Endothelial cell (in vitro differentiated cells): ENCODE results near the gene ADAMTS2. TPM values are rescaled to one million over a fixed set of nuclear protein-coding genes. Genes with fewer than 3 reads are reported as not detected.

Experiments used
- DNase-seq: peaks from one replicate; pipeline ENCODE4 v3.0.0; 2021; ENCODE audit warnings: low spot score
- H3K27ac Mint-ChIP-seq: one replicate; pipeline ENCODE4 v1.8.0; 2021; ENCODE audit warnings: mixed read lengths, inconsistent platforms; ENCODE audit not compliant: unreplicated experiment
- H3K27me3 Mint-ChIP-seq: one replicate; pipeline ENCODE4 v1.8.0; 2021; ENCODE audit warnings: mild to moderate bottlenecking, moderate library complexity, mixed read lengths, inconsistent platforms; ENCODE audit not compliant: unreplicated experiment
- H3K36me3 Mint-ChIP-seq: one replicate; pipeline ENCODE4 v1.8.0; 2021; ENCODE audit warnings: mild to moderate bottlenecking, low read depth, mixed read lengths, inconsistent platforms; ENCODE audit not compliant: unreplicated experiment
- H3K4me1 Mint-ChIP-seq: one replicate; pipeline ENCODE4 v1.8.0; 2021; ENCODE audit warnings: mild to moderate bottlenecking, mixed read lengths, inconsistent platforms; ENCODE audit not compliant: unreplicated experiment
- H3K4me3 Mint-ChIP-seq: one replicate; pipeline ENCODE4 v1.8.0; 2021; ENCODE audit warnings: mild to moderate bottlenecking, mixed read lengths, inconsistent platforms; ENCODE audit not compliant: unreplicated experiment
- H3K9me3 Mint-ChIP-seq: one replicate; pipeline ENCODE4 v1.8.0; 2021; ENCODE audit warnings: mixed read lengths, inconsistent platforms; ENCODE audit not compliant: unreplicated experiment
- CTCF ChIP-seq: fragments of 200-600 bp; sonication (generic); IDR thresholded peaks from one replicate; pipeline ENCODE4 v1.5.0; 2021; ENCODE audit warnings: antibody characterized with exemption; ENCODE audit not compliant: unreplicated experiment
- total RNA-seq: library from RNA; stranded (reverse); fragmentation: NEBNext Ultra II Directional; extraction: Animal tissue kit (Norgen Biotek cat#: 25700); gene quantifications from one replicate; pipeline ENCODE4 v1.2.1, GENCODE V29; 2021; ENCODE audit not compliant: unreplicated experiment

The ADAMTS2 gene
- total RNA-seq, 1 donor from 2014 or later: 1.5 TPM

- Mint-ChIP-seq H3K27me3 (peaks cover 3% of the 10 kb centered on the region), H3K36me3 (no peaks in the 10 kb centered on the region), H3K9me3 (no peaks in the 10 kb centered on the region), H3K27ac (no peak overlapping the region), H3K4me1 (peaks cover 3% of the 10 kb centered on the region), H3K4me3 (no peak overlapping the region)
- TF ChIP-seq CTCF: no peak
- no peak for DNase-seq
These were observed 162.7 kb downstream of the ADAMTS2 start for GRCh38 chr5:179182601-179183000.

DNA sequence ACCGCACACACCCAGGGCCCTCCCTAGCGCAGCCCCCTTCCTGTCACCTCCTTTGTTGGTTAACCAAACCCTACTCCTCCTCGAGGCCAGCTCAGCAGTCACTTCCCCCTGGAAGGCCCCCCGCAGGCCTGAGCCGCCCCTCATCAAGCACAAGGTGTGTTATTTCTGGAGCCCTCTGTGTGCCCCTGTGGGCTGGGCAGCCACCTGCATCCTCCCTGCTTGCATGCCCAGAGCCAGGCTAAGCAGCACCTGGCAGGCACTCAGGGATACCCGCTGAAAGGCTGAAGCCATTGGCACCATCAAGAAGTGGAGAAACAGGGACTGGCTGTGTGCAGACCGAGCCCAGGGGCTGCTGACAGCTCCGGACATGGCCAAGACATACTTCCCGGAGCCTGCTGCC is 163.3 kb downstream of the ADAMTS2 start:
- H3K36me3 Mint-ChIP-seq: no peaks in the 10 kb centered on the region
- H3K9me3 Mint-ChIP-seq: no peaks in the 10 kb centered on the region
- no peak overlapping the region for H3K4me3 Mint-ChIP-seq
- H3K27me3 Mint-ChIP-seq: peaks cover 3% of the 10 kb centered on the region
- H3K4me1 Mint-ChIP-seq: peaks cover 3% of the 10 kb centered on the region
- no peak for DNase-seq
- no peak overlapping the region for H3K27ac Mint-ChIP-seq
- no peak for TF ChIP-seq CTCF

- Mint-ChIP-seq H3K27ac (no peak overlapping the region), H3K27me3 (peaks cover 3% of the 10 kb centered on the region), H3K9me3 (no peaks in the 10 kb centered on the region), H3K4me3 (no peak overlapping the region), H3K4me1 (peaks cover 3% of the 10 kb centered on the region), H3K36me3 (no peaks in the 10 kb centered on the region)
- TF ChIP-seq CTCF: no peak
- DNase-seq: no peak
These were observed 164.2 kb downstream of the ADAMTS2 start for GRCh38 chr5:179180921-179181645.

DNA sequence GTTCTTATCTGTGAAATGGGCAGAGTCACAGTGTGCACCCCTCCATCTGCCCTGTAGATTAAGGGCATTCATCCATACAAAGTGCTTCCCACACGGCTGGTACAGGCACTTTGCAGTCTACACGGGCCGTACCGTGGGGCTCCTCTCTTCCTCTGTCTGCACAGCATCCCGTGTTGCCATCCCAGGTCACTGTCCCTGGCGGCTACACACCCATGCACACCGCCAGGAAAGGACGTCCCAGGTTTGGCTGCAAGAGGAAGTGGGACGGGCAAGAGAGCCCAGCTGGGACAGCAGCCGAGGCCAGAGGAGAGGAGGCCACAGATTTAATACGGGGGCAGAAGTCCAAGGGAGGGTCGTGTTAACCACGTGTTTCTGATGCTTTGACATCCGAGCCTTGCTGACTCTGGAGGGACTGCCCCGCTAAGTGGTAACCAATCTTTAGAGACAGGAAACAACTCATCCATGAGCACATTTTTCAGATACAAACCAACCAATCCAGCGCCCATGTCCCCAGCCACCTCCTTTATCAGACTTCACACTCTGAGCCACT is 165.1 kb downstream of the ADAMTS2 start:
- Mint-ChIP-seq H3K4me3 (no peak overlapping the region), H3K4me1 (peaks cover 3% of the 10 kb centered on the region), H3K9me3 (no peaks in the 10 kb centered on the region), H3K36me3 (no peaks in the 10 kb centered on the region), H3K27ac (no peak overlapping the region), H3K27me3 (peaks cover 3% of the 10 kb centered on the region)
- TF ChIP-seq CTCF: no peak
- DNase-seq: no peak
